Measurements from ENCODE around the gene PRPF6. TPM values are rescaled to one million over a fixed set of nuclear protein-coding genes. Genes with fewer than 3 reads are reported as not detected.

Gene PRPF6
- total and polyA plus RNA-seq, 2 donors (not counting 3 experiments of a cell fraction or from before 2014, with no cell fraction given) = 35.3 to 67.4 TPM

DNA sequence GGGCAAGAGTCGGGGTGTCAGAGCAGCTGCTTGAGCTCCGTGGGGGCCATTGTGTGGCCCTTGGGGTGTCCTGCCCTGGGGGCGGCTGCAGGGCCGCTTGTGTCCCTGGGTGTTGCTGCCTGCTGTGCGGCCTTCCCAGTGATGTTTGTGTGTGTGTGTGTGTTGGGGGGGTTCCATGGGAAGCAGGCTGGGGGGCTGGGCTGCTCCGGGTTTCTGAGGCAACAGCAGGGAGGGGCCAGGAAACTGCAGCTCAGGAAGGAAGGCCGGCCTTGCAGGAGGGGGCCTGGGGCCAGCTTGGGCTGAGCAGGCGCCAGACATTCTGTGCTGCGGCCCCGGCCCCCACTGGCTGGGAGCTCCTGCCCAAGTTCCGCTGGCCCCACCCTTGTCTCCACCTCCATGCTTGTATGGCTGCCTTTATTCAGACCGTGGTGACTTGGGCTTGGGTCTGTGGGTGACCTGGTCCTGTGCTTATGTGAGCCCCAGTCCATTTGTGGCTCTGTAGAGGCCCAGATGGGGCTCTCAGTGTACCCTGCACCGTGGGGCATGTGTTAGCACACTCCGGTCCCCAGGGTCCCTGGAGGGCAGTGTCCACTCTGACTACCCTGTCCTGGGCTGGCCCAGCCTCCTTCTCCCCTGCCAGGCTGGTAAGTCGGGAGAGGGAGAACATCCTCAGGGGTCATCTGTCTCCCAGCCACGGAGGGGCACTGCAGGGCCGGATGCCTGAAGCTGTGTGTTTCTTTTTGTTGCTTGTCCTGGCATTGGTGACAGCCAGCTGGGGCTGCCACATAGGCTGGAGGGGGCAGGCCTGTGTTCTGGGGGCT lies 73.1 kb downstream of the PRPF6 start:
- ChIA-PET POLR2A (interaction anchor here (0.7 to 2.4 kb wide), 4 partner anchors 9 to 15 kb away, joined by 3 to 21 read pairs (median 12); partner anchors contain the start of gene TCEA2), CTCF (interaction anchor here (0.7 to 15.2 kb wide), 9 partner anchors 9 to 516 kb away, joined by 3 to 412 read pairs (median 5); partner anchors contain the start of genes C20orf204, PRPF6, PTK6 and SAMD10)
- Histone ChIP-seq H4K20me1 (replicated peaks; ENCODE audit: control insufficient read depth, extremely low read depth, insufficient read depth, low read length) (no peaks in the 10 kb centered on the region), H3K4me3 (replicated peaks in 1 of 3; ENCODE audit: insufficient read depth in 1 of 3, low read depth in 1 of 3, low read length in 3 of 3) (peak overlapping the region in 2 of 3 experiments; percentile 9 to 21), H2AFZ (ENCODE audit: low read depth, low read length) (peak overlapping the region; percentile 46), H3K4me1 (ENCODE audit: control insufficient read depth, extremely low read depth, insufficient read depth, low read length) (peaks cover 74% of the 10 kb centered on the region), H3K9ac (replicated peaks; ENCODE audit: extremely low read depth, insufficient read depth, low read length) (peak overlapping the region; percentile 46), H3K27ac (ENCODE audit: insufficient read depth, low read depth, low read length) (peak overlapping the region; percentile 83), H3K27me3 (ENCODE audit: control insufficient read depth in 2 of 2, insufficient read depth in 2 of 2, low read length in 2 of 2) (no peaks in the 10 kb centered on the region), H3K4me2 (ENCODE audit: insufficient read depth, low read length) (peak overlapping the region; percentile 49), H3K36me3 (ENCODE audit: control insufficient read depth in 2 of 2, extremely low read depth in 1 of 2, insufficient read depth in 2 of 2, low read length in 2 of 2) (no peaks in the 10 kb centered on the region), H3K9me3 (replicated peaks; ENCODE audit: control insufficient read depth, insufficient read depth, low read length) (no peaks in the 10 kb centered on the region), H3K79me2 (ENCODE audit: control insufficient read depth, insufficient read depth, low read length) (no peaks in the 10 kb centered on the region), H3K9me1 (replicated peaks; ENCODE audit: control insufficient read depth, extremely low read depth, insufficient read depth, low read length) (no peaks in the 10 kb centered on the region)
- dilution Hi-C loops (cut with MboI; ENCODE audit: extremely low pct_ligation_motif_present, low sequenced_read_pairs) (no loop called here), intact Hi-C loops (cut with micrococcal nuclease) (loop anchor here (2.0 to 10.0 kb wide), 2 partner anchors 81 to 159 kb away; partner anchors contain the start of gene DNAJC5)
- TF ChIP-seq FOS (IDR thresholded peaks at IDR 0.05; ENCODE audit: borderline replicate concordance, insufficient read depth, low read length) = no peak
- TF ChIP-seq POLR2A (IDR thresholded peaks at IDR 0.05; ENCODE audit: low read depth, low read length) = peak; percentile 93
- TF ChIP-seq, protein P1, sequence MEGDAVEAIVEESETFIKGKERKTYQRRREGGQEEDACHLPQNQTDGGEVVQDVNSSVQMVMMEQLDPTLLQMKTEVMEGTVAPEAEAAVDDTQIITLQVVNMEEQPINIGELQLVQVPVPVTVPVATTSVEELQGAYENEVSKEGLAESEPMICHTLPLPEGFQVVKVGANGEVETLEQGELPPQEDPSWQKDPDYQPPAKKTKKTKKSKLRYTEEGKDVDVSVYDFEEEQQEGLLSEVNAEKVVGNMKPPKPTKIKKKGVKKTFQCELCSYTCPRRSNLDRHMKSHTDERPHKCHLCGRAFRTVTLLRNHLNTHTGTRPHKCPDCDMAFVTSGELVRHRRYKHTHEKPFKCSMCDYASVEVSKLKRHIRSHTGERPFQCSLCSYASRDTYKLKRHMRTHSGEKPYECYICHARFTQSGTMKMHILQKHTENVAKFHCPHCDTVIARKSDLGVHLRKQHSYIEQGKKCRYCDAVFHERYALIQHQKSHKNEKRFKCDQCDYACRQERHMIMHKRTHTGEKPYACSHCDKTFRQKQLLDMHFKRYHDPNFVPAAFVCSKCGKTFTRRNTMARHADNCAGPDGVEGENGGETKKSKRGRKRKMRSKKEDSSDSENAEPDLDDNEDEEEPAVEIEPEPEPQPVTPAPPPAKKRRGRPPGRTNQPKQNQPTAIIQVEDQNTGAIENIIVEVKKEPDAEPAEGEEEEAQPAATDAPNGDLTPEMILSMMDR (IDR thresholded peaks at IDR 0.05; ENCODE audit: extremely low read depth in 1 of 2, insufficient read depth in 1 of 2, low read depth in 1 of 2, low read length in 2 of 2) = peak; percentile 40 to 48
- TF ChIP-seq EZH2 (IDR thresholded peaks at IDR 0.05; ENCODE audit: borderline replicate concordance, low read depth, low read length, severe bottlenecking) = no peak
- peak; percentile 89 for TF ChIP-seq POLR2AphosphoS5 (IDR thresholded peaks at IDR 0.05; ENCODE audit: insufficient read depth, low read depth, low read length)
- DNase-seq (ENCODE audit: low read depth, low spot score) = peak; percentile 90
- BruUV-seq (replicated peaks) = TSS peak; percentile 31
- peak; percentile 99 for FAIRE-seq
